Fibroblast of lung (primary cell): ENCODE results near the gene MPRIP. TPM values are rescaled to one million over a fixed set of nuclear protein-coding genes. Genes with fewer than 3 reads are reported as not detected.

Source experiments
- DNase-seq, 2 donors: peaks; one replicate each; pipeline versions ENCODE4 v3.0.0 to v3.0.0-alpha.2; 2010; ENCODE audit warnings: low read depth in 2 of 2
- H2AFZ ChIP-seq: 2 replicates; pipeline ENCODE4 v1.5.1; 2012; ENCODE audit warnings: low read length, control low read depth, inconsistent platforms
- H3K27ac ChIP-seq: 2 replicates; pipeline ENCODE4 v1.5.1; 2011; ENCODE audit warnings: low read length, control low read depth; ENCODE audit not compliant: insufficient read depth
- H3K27me3 ChIP-seq: 2 replicates; pipeline ENCODE4 v1.5.1; 2011; ENCODE audit warnings: mild to moderate bottlenecking, low read length; ENCODE audit not compliant: control insufficient read depth, insufficient read depth
- H3K36me3 ChIP-seq: 2 replicates; pipeline ENCODE4 v1.5.1; 2011; ENCODE audit warnings: low read length; ENCODE audit not compliant: control insufficient read depth, insufficient read depth
- H3K4me1 ChIP-seq: 2 replicates; pipeline ENCODE4 v1.5.1; 2011; ENCODE audit warnings: low read length; ENCODE audit not compliant: control insufficient read depth, insufficient read depth; ENCODE audit errors: extremely low read depth
- H3K4me2 ChIP-seq: 2 replicates; pipeline ENCODE4 v1.5.1; 2011; ENCODE audit warnings: low read length, control low read depth; ENCODE audit not compliant: insufficient read depth; ENCODE audit errors: extremely low read depth
- H3K4me3 ChIP-seq, 4 experiments: fragments of 200-600 bp in 1 of 4; sonication (generic) in 1 of 4; replicated peaks in 1 of 4; 2 replicates each; pipeline ENCODE4 v1.5.1; 2011 to 2016; ENCODE audit warnings: low read length in 4 of 4, low read depth in 3 of 4, mild to moderate bottlenecking in 3 of 4, control low read depth in 2 of 4, inconsistent platforms in 1 of 4, mixed read lengths in 1 of 4; ENCODE audit not compliant: insufficient read depth in 1 of 4; ENCODE audit errors: control extremely low read depth in 1 of 4
- H3K79me2 ChIP-seq: 2 replicates; pipeline ENCODE4 v1.5.1; 2012; ENCODE audit warnings: mild to moderate bottlenecking, low read length, inconsistent platforms; ENCODE audit not compliant: control insufficient read depth, insufficient read depth
- H3K9ac ChIP-seq: 2 replicates; pipeline ENCODE4 v1.5.1; 2011; ENCODE audit warnings: mild to moderate bottlenecking, low read length, control low read depth; ENCODE audit not compliant: insufficient read depth
- H3K9me3 ChIP-seq: 2 replicates; pipeline ENCODE4 v1.5.1; 2012; ENCODE audit warnings: low read depth, low read length; ENCODE audit not compliant: control insufficient read depth, insufficient read depth
- H4K20me1 ChIP-seq: 2 replicates; pipeline ENCODE4 v1.5.1; 2011; ENCODE audit warnings: low read length; ENCODE audit not compliant: control insufficient read depth, insufficient read depth; ENCODE audit errors: extremely low read depth
- EZH2 ChIP-seq: IDR thresholded peaks from 2 replicates; pipeline ENCODE4 v1.5.1; 2012; ENCODE audit warnings: low read length, control low read depth, mild to moderate bottlenecking; ENCODE audit errors: missing control alignments
- polyA plus RNA-seq, 2 donors: library from polyadenylated mRNA; depleted of rRNA in 1 of 2; stranded (reverse) in 1 of 2; unstranded in 1 of 2; fragments of >200 nt; gene quantifications; 2 replicates each; pipeline ENCODE4 v1.2.1, GENCODE V29; 2011 to 2012; ENCODE audit warnings: missing spikeins in 1 of 2
- total RNA-seq: library from RNA; depleted of rRNA; stranded (reverse); fragments of >200 nt; gene quantifications from 2 replicates; pipeline ENCODE4 v1.2.1, GENCODE V29; 2014
- TF ChIP-seq, protein P1 (sequence below), 2 donors: IDR thresholded peaks in 1 of 2; conservative IDR thresholded peaks in 1 of 2; 1 replicate in 1 of 2; 2 replicates in 1 of 2; pipeline ENCODE4 v1.5.1; 2011 to 2012; ENCODE audit warnings: low read length in 2 of 2, control low read depth in 1 of 2, inconsistent platforms in 1 of 2, low read depth in 1 of 2, mild to moderate bottlenecking in 1 of 2

MPRIP gene
- total and polyA plus RNA-seq, 2 donors (not counting 1 experiment from before 2014, with no cell fraction given): 104 to 124 TPM

- H3K4me3 ChIP-seq: peak overlapping the region; percentile 50 to 61 (median 58)
- no peaks in the 10 kb centered on the region for H3K9me3 ChIP-seq
- peaks cover 2% of the 10 kb centered on the region for H3K36me3 ChIP-seq
- H3K27me3 ChIP-seq: no peaks in the 10 kb centered on the region
- peak overlapping the region; percentile 90 for H3K4me2 ChIP-seq
- peak; percentile 33 to 52 for DNase-seq
- H3K79me2 ChIP-seq: peaks cover 9% of the 10 kb centered on the region
- H3K27ac ChIP-seq: peak overlapping the region; percentile 8
- H4K20me1 ChIP-seq: no peaks in the 10 kb centered on the region
- TF ChIP-seq, protein P1, sequence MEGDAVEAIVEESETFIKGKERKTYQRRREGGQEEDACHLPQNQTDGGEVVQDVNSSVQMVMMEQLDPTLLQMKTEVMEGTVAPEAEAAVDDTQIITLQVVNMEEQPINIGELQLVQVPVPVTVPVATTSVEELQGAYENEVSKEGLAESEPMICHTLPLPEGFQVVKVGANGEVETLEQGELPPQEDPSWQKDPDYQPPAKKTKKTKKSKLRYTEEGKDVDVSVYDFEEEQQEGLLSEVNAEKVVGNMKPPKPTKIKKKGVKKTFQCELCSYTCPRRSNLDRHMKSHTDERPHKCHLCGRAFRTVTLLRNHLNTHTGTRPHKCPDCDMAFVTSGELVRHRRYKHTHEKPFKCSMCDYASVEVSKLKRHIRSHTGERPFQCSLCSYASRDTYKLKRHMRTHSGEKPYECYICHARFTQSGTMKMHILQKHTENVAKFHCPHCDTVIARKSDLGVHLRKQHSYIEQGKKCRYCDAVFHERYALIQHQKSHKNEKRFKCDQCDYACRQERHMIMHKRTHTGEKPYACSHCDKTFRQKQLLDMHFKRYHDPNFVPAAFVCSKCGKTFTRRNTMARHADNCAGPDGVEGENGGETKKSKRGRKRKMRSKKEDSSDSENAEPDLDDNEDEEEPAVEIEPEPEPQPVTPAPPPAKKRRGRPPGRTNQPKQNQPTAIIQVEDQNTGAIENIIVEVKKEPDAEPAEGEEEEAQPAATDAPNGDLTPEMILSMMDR (conservative IDR thresholded peaks at IDR 0.05 in 1 of 2, IDR thresholded peaks at IDR 0.05 in 1 of 2; ENCODE audit: low read depth in 1 of 2, low read length in 2 of 2): no peak
- TF ChIP-seq EZH2: no peak
- H2AFZ ChIP-seq: peak overlapping the region; percentile 4
- peaks cover 10% of the 10 kb centered on the region for H3K4me1 ChIP-seq
- peak overlapping the region; percentile 62 for H3K9ac ChIP-seq
Observed at GRCh38 chr17:17205368-17206123, 163.3 kb downstream of the MPRIP start.

GRCh38 chr17:17206124-17206912, 164.1 kb downstream of the MPRIP start, which contains the start of gene PLD6:
PLD6 (minus strand) TSS chr17:17206333; CDS start chr17:17206286, 47 bp downstream.
- H3K4me1 ChIP-seq: peaks cover 7% of the 10 kb centered on the region
- H3K27me3 ChIP-seq: no peaks in the 10 kb centered on the region
- DNase-seq: peak; percentile 52 to 71
- H3K79me2 ChIP-seq: peaks cover 9% of the 10 kb centered on the region
- peak within 1 kb of the TSS; percentile 62 for H3K9ac ChIP-seq
- peaks cover 2% of the 10 kb centered on the region for H3K36me3 ChIP-seq
- peak within 1 kb of the TSS; percentile 90 for H3K4me2 ChIP-seq
- peak within 1 kb of the TSS; percentile 50 to 61 (median 58) for H3K4me3 ChIP-seq
- no peak for TF ChIP-seq EZH2
- TF ChIP-seq, protein P1 (conservative IDR thresholded peaks at IDR 0.05 in 1 of 2, IDR thresholded peaks at IDR 0.05 in 1 of 2; ENCODE audit: low read depth in 1 of 2, low read length in 2 of 2): no peak
- H3K9me3 ChIP-seq: no peaks in the 10 kb centered on the region
- H2AFZ ChIP-seq: peak within 1 kb of the TSS; percentile 38
- H3K27ac ChIP-seq: peak within 1 kb of the TSS; percentile 17
- H4K20me1 ChIP-seq: no peaks in the 10 kb centered on the region

DNA sequence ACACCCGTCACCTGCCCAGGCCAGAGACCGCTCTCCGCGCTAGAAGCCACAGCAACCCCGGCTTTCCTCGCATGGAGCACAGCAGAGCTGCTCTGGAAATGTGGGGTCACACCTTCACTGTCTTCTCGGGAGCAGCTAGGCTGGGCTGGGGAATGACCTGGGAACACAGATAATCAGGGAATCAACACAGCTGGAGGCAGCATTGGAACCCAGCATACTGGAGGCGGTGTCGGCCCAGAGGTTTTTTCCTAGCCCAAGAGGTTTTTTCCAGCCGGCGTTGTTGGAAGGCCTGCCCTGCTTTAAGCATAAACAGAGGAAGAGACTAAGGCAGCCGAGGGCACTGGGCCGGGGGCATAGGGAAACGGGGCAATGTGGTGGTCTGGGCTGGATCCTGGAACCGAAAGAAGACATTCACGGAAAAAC, 164.7 kb downstream of the MPRIP start:
- peaks cover 6% of the 10 kb centered on the region for H3K4me1 ChIP-seq
- peak overlapping the region; percentile 17 for H3K27ac ChIP-seq
- no peak overlapping the region for H3K4me3 ChIP-seq
- H3K79me2 ChIP-seq: peaks cover 9% of the 10 kb centered on the region
- H4K20me1 ChIP-seq: no peaks in the 10 kb centered on the region
- peak overlapping the region; percentile 26 for H3K9ac ChIP-seq
- peaks cover 3% of the 10 kb centered on the region for H3K36me3 ChIP-seq
- no peak for TF ChIP-seq EZH2
- TF ChIP-seq, protein P1 (conservative IDR thresholded peaks at IDR 0.05 in 1 of 2, IDR thresholded peaks at IDR 0.05 in 1 of 2; ENCODE audit: low read depth in 1 of 2, low read length in 2 of 2): no peak
- no peaks in the 10 kb centered on the region for H3K27me3 ChIP-seq
- peak overlapping the region; percentile 38 for H2AFZ ChIP-seq
- DNase-seq: no peak
- H3K9me3 ChIP-seq: no peaks in the 10 kb centered on the region
- peak overlapping the region; percentile 69 for H3K4me2 ChIP-seq
